ENCODE data around the gene FIBCD1.

The FIBCD1 gene

DNA sequence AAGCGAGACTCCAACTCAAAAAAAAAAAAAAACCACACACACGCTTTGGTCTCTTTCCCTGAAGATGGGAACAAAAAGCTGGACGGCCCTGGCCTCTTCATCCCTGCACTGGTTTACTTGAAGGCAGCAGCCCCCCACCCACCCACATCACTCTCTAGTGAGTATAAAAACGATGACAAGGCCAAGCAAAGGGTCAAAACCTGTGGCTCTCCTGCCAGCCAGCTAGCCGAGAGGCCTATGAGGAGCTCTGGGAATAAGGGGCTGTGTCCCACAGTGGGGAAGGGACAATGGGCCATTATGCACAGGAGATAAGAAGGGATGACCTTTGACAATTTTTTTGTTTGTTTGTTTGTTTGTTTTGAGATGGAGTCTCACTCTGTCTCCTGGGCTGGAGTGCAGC is 55.6 kb downstream of the FIBCD1 start:
- no peaks in the 10 kb centered on the region for H3K36me3 ChIP-seq (replicated peaks)
- H3K9me3 ChIP-seq: no peaks in the 10 kb centered on the region
- DNase-seq (ENCODE audit: low spot score in 2 of 2): no peak
- H3K4me3 ChIP-seq: no peak overlapping the region
- no peaks in the 10 kb centered on the region for H3K4me1 ChIP-seq
- in situ Hi-C loops (cut with MboI; ENCODE audit: low sequenced_read_pairs): no loop called here
- no peaks in the 10 kb centered on the region for H3K27me3 ChIP-seq (ENCODE audit: low read depth)

DNA sequence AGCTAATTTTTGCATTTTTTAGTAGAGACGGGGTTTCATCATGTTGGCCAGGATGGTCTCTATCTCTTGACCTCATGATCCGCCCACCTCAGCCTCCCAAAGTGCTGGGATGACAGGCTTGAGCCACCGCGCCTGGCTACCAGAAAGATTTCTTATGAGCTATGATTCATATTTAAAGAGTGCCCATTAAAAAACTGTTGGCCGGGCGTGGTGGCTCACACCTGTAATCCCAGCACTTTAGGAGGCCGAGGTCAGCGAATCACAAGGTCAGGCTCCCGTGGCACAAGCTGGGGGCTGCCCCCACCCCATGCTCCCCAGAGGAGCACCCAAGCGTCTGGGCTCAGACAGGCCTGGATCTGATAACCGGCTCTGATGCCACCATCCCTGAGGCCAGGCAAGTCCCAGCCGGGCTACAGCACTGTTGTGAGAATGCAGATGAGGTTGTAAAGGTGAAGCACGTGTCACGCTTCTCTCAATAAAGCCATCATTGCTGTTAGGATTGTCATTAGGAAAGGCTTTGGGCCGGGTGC is 56.3 kb downstream of the FIBCD1 start:
- H3K36me3 ChIP-seq (replicated peaks): no peaks in the 10 kb centered on the region
- in situ Hi-C loops (cut with MboI; ENCODE audit: low sequenced_read_pairs): no loop called here
- no peak for DNase-seq (ENCODE audit: low spot score in 2 of 2)

DNA sequence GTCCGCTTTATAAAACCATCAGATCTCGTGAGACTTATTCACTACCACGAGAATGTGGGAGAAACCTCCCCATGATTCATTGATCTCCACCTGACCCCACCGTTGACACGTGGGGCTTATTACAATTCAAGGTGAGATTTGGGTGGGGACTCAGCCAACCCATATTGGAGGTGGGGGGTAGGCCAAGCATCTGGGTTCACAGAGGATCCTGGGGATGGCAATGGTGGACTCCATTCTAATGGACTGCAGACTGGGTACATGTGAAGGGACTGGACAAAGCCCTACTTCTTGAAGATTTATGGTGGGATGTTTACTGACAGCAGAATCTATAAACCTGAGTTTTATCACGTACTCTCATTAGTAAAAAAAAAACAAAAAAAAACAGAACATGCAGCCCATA is 57.5 kb downstream of the FIBCD1 start:
- DNase-seq (ENCODE audit: low spot score in 2 of 2): no peak
- in situ Hi-C loops (cut with MboI; ENCODE audit: low sequenced_read_pairs): no loop called here
- no peaks in the 10 kb centered on the region for H3K4me1 ChIP-seq
- no peaks in the 10 kb centered on the region for H3K36me3 ChIP-seq (replicated peaks)
- H3K27me3 ChIP-seq (ENCODE audit: low read depth): no peaks in the 10 kb centered on the region
- no peak overlapping the region for H3K4me3 ChIP-seq
- no peaks in the 10 kb centered on the region for H3K9me3 ChIP-seq

More for the DNA sequence above, 56.3 kb downstream of the FIBCD1 start:
- no peak overlapping the region for H3K4me3 ChIP-seq
- H3K27me3 ChIP-seq (ENCODE audit: low read depth): no peaks in the 10 kb centered on the region
- H3K4me1 ChIP-seq: no peaks in the 10 kb centered on the region
- no peaks in the 10 kb centered on the region for H3K9me3 ChIP-seq

DNA sequence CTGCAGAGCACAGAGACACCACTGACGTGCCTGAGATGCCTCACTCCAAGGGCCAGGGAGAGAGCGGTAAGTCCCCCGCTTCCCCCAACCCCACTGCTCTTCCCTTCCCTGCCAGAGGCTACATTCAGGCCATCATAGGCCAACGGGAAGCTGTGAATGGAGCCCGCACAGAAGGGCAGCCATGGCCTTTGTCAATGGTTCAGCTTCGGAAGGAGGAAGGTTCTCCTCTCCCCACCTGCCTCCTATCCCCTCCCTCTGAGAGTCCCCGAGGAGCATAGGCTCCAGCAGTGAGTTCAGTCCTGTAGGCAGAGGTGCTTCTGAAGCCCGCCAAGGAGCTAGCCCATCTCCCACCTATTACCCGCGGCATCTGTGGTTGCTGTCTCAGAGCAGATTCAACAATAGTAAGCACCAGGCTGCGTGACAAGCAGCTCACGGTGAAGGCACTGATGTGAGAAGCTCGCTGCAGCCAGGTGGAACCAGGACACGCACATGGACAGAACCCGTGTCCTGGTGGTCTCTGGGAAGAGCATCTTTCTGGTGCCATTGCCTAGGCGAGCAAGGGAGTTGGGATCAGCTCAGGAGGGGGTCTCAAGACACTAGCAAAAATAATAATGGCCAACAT is 58.3 kb downstream of the FIBCD1 start:
- no peaks in the 10 kb centered on the region for H3K36me3 ChIP-seq (replicated peaks)
- no peaks in the 10 kb centered on the region for H3K9me3 ChIP-seq
- H3K27me3 ChIP-seq (ENCODE audit: low read depth): no peaks in the 10 kb centered on the region
- H3K4me3 ChIP-seq: no peak overlapping the region
- no peaks in the 10 kb centered on the region for H3K4me1 ChIP-seq
- in situ Hi-C loops (cut with MboI; ENCODE audit: low sequenced_read_pairs): no loop called here
- no peak for DNase-seq (ENCODE audit: low spot score in 2 of 2)

DNA sequence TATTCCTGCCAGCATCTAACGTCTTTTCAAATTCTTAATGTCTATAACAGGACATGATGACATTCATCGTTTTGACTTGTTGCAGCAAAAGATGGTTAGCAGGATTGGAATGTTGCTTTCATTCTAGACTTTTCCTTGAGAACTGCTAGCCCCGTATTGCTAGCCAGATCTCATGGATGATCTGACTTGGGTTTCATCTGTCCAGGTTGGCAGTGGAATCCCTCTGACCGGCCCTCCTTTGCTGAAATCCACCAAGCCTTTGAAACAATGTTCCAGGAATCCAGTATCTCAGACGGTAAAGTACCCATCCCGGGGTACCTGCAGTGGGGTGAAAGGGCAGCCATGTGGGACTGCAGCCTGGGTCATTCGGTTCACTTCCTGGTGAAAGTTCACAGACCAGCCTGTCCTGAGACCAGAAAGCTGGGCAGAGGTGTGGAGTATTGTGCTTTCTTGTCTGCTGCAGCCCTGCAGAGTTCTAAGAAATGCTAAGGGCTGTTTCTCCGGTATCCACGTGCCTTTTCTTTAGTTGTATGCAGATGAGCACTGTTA is 59.1 kb downstream of the FIBCD1 start:
- H3K36me3 ChIP-seq (replicated peaks): no peaks in the 10 kb centered on the region
- no peaks in the 10 kb centered on the region for H3K27me3 ChIP-seq (ENCODE audit: low read depth)
- no peak for DNase-seq (ENCODE audit: low spot score in 2 of 2)
- no peak overlapping the region for H3K4me3 ChIP-seq
- no peaks in the 10 kb centered on the region for H3K9me3 ChIP-seq
- in situ Hi-C loops (cut with MboI; ENCODE audit: low sequenced_read_pairs): no loop called here
- no peaks in the 10 kb centered on the region for H3K4me1 ChIP-seq

DNA sequence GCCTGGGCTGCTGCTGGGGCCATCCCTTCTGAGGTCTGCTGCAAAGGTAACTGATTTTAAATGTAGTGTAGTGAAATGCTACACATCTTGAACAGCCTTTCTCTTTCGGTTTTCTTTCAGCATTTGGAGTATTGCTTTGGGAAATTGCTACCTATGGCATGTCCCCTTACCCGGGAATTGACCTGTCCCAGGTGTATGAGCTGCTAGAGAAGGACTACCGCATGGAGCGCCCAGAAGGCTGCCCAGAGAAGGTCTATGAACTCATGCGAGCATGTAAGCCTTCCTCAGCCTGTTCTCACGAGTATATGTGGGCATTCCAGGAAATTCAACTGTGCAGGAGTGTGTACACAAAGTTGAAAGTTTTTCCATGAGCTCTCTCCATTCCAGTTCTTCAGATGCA is 60.8 kb downstream of the FIBCD1 start:
- Histone ChIP-seq H3K4me1 (no peaks in the 10 kb centered on the region), H3K9me3 (no peaks in the 10 kb centered on the region), H3K4me3 (no peak overlapping the region), H3K36me3 (replicated peaks) (no peaks in the 10 kb centered on the region), H3K27me3 (ENCODE audit: low read depth) (no peaks in the 10 kb centered on the region)
- no peak for DNase-seq (ENCODE audit: low spot score in 2 of 2)
- in situ Hi-C loops (cut with MboI; ENCODE audit: low sequenced_read_pairs): no loop called here

DNA sequence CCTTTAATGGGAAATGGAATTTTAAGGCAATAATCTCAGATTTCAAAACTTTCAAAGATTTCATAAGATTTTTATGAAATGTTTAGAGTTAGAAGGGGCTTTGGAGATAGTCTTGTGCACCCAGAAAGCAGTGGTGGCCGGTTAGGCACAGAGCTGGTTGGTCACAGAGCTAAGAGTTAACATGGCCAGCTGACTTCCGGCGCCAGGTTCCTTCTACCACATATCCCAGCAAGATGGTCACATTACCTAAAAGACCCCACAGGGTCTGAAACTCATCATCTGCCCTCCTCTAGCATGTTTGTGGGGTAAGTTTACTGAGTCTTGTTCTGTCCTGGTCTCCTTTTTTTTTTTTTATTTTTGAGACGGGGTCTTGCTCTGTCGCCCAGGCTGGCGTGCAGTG is 61.7 kb downstream of the FIBCD1 start:
- Histone ChIP-seq H3K9me3 (no peaks in the 10 kb centered on the region), H3K27me3 (ENCODE audit: low read depth) (no peaks in the 10 kb centered on the region), H3K4me3 (no peak overlapping the region), H3K36me3 (replicated peaks) (no peaks in the 10 kb centered on the region), H3K4me1 (no peaks in the 10 kb centered on the region)
- DNase-seq (ENCODE audit: low spot score in 2 of 2): no peak
- in situ Hi-C loops (cut with MboI; ENCODE audit: low sequenced_read_pairs): no loop called here

DNA sequence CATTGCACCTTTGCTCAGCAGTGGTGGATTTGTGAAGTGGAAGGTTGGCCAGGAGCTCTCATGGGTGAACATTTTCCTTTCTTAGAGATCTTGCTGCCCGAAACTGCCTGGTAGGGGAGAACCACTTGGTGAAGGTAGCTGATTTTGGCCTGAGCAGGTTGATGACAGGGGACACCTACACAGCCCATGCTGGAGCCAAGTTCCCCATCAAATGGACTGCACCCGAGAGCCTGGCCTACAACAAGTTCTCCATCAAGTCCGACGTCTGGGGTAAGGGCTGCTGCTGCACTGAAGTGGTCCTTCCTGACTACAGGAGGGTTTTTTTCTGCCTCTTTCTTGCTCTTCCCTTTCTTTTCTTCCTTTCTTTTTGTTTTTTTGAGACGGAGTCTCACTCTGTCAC is 64.3 kb downstream of the FIBCD1 start:
- DNase-seq (ENCODE audit: low spot score in 2 of 2): no peak
- H3K36me3 ChIP-seq (replicated peaks): no peaks in the 10 kb centered on the region
- in situ Hi-C loops (cut with MboI; ENCODE audit: low sequenced_read_pairs): no loop called here

DNA sequence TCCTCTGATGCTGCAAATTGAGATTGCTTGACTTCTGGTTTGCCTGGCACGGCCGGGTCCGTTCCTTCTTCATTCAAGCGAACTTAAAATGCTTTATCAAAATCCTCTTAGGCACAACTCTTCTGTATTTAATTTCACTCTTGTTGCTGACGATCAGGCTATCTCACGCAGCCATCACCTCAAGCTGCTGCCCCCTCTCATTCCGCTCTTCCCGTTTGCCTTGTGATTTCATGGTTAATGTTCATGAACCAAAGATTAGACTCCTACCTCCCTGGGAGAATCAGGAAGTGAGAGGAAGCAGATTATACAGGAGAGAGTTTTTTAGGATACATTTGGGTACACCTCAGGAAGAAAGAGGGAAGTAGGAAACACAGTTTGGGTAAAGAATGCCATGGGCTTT is 65.1 kb downstream of the FIBCD1 start:
- Histone ChIP-seq H3K9me3 (no peaks in the 10 kb centered on the region), H3K36me3 (replicated peaks) (no peaks in the 10 kb centered on the region), H3K4me1 (no peaks in the 10 kb centered on the region), H3K4me3 (no peak overlapping the region), H3K27me3 (ENCODE audit: low read depth) (no peaks in the 10 kb centered on the region)
- in situ Hi-C loops (cut with MboI; ENCODE audit: low sequenced_read_pairs): no loop called here
- no peak for DNase-seq (ENCODE audit: low spot score in 2 of 2)

More for the DNA sequence above, 64.3 kb downstream of the FIBCD1 start:
- Histone ChIP-seq H3K4me3 (no peak overlapping the region), H3K27me3 (ENCODE audit: low read depth) (no peaks in the 10 kb centered on the region), H3K4me1 (no peaks in the 10 kb centered on the region), H3K9me3 (no peaks in the 10 kb centered on the region)

DNA sequence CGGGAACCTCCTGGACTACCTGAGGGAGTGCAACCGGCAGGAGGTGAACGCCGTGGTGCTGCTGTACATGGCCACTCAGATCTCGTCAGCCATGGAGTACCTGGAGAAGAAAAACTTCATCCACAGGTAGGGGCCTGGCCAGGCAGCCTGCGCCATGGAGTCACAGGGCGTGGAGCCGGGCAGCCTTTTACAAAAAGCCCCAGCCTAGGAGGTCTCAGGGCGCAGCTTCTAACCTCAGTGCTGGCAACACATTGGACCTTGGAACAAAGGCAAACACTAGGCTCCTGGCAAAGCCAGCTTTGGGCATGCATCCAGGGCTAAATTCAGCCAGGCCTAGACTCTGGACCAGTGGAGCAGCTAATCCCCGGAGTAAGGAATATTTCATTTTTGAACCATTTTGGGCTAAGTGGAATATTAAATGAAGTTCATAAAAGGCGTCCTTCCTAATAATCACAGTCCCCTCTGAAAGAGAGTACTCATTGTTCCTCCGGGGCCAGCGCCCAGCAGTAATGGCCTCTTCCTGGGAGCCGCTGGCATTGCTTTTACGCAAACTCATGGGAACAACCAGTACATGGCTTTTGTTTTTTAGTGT is 66.0 kb downstream of the FIBCD1 start:
- H3K4me1 ChIP-seq: no peaks in the 10 kb centered on the region
- no peaks in the 10 kb centered on the region for H3K36me3 ChIP-seq (replicated peaks)
- H3K4me3 ChIP-seq: no peak overlapping the region
- in situ Hi-C loops (cut with MboI; ENCODE audit: low sequenced_read_pairs): no loop called here
- H3K9me3 ChIP-seq: no peaks in the 10 kb centered on the region
- no peak for DNase-seq (ENCODE audit: low spot score in 2 of 2)
- no peaks in the 10 kb centered on the region for H3K27me3 ChIP-seq (ENCODE audit: low read depth)

DNA sequence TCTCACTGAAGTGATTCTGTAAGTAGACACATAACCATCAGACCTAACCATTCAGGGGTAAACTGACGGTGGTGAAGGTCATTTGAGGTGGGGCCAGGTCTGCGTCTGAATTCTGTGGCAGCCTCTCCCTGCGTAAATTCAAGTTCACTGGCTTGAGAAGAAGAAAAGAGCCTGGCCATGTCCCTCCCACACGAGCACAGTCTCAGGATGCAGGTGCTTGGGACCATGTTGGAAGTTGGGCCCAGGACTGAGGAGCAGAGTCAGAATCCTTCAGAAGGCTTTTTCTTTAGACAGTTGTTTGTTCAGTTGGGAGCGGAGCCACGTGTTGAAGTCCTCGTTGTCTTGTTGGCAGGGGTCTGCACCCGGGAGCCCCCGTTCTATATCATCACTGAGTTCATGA is 66.5 kb downstream of the FIBCD1 start:
- in situ Hi-C loops (cut with MboI; ENCODE audit: low sequenced_read_pairs): no loop called here
- no peak for DNase-seq (ENCODE audit: low spot score in 2 of 2)
- no peaks in the 10 kb centered on the region for H3K27me3 ChIP-seq (ENCODE audit: low read depth)
- H3K4me1 ChIP-seq: no peaks in the 10 kb centered on the region
- no peaks in the 10 kb centered on the region for H3K9me3 ChIP-seq
- H3K4me3 ChIP-seq: no peak overlapping the region
- H3K36me3 ChIP-seq (replicated peaks): no peaks in the 10 kb centered on the region

DNA sequence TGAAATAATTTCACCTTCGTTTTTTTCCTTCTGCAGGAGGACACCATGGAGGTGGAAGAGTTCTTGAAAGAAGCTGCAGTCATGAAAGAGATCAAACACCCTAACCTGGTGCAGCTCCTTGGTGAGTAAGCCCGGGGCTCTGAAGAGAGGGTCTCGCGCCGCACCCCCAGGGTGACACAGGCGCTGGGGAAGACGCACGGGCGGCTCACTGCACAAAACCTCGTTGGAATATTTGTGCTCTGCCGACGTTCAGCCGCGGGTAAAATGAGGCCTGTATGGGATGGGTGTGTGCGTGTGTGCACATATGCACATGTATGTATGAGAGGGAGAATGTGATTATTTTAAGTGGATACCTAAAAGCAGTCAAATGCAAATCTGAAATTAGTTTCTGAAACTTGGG is 67.0 kb downstream of the FIBCD1 start:
- no peaks in the 10 kb centered on the region for H3K27me3 ChIP-seq (ENCODE audit: low read depth)
- H3K4me3 ChIP-seq: no peak overlapping the region
- H3K36me3 ChIP-seq (replicated peaks): no peaks in the 10 kb centered on the region
- H3K9me3 ChIP-seq: no peaks in the 10 kb centered on the region
- in situ Hi-C loops (cut with MboI; ENCODE audit: low sequenced_read_pairs): no loop called here
- no peaks in the 10 kb centered on the region for H3K4me1 ChIP-seq
- no peak for DNase-seq (ENCODE audit: low spot score in 2 of 2)

DNA sequence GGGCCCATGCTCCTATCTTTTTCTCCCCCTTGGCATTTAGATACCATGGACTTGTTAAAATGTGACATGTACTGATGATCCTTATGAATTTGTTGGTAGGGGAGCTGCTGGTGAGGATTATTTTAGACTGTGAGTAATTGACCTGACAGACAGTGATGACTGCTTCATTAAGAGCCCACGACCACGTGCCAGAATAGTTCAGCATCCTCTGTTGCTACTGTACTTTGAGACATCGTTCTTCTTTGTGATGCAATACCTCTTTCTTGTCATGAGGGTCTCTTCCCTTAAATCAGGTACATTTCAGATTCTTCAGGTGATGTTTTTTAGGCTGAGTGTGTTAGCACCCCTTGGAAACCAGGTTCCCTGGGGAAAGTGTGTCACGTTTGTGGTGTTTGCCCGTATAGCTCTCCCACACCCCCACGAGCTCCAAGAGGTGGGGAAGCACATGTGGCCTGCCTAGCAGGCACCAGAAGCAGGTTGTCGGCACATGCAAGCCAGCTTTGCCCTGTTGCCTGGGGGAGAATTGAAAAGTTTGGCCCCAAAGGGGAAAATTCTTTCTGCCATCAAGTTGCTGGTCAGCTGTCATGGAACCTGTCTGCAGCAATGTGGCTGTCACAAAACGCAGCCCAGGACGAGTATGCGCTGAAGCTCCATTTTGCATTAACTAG is 67.5 kb downstream of the FIBCD1 start:
- in situ Hi-C loops (cut with MboI; ENCODE audit: low sequenced_read_pairs): no loop called here
- no peaks in the 10 kb centered on the region for H3K36me3 ChIP-seq (replicated peaks)

More for the DNA sequence above, 67.5 kb downstream of the FIBCD1 start:
- no peaks in the 10 kb centered on the region for H3K9me3 ChIP-seq
- H3K4me3 ChIP-seq: no peak overlapping the region
- no peaks in the 10 kb centered on the region for H3K4me1 ChIP-seq
- no peaks in the 10 kb centered on the region for H3K27me3 ChIP-seq (ENCODE audit: low read depth)
- no peak for DNase-seq (ENCODE audit: low spot score in 2 of 2)
